ENCODE results near the gene LPGAT1.

Gene LPGAT1

DNA sequence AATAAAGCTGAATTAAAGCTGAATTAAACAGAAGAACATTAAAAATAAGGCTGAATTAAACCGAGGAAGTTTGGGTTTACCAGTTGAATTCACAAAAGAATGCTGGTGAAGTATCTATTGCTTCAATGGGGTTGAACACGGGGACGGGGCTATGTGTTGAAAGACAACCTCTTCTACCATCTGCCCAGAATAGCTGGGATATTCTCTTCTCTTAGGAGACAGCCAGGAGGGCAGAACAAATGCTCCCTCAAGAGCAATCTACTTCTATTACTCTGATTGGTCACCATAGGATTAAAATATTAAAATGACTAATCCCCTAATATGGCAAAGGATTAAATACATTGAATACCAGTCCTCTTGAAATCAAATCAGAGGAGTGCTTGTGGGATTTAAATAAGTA is 68.4 kb downstream of the LPGAT1 start:
- DNase-seq (ENCODE audit: low read depth in 2 of 2), result no peak

DNA sequence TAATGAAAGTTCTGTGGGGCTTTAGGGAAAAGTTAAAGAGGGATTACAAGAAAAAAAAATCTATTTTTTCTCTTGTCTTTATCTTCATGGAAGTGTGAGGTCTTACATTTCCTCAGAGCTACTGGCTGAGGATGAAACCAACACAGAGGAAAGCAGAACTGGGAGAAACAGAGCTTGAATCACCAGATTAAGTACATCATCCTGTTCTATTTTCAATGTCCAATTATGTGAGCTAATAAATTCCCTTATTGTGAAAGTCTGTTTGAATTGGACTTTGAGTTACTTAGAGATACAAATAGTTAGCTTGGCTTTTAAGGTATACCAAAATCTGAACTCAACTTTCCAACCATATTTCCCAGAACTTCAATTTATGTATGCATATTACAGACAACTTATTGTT is 69.2 kb downstream of the LPGAT1 start:
- no peak for DNase-seq (ENCODE audit: low read depth in 2 of 2)

DNA sequence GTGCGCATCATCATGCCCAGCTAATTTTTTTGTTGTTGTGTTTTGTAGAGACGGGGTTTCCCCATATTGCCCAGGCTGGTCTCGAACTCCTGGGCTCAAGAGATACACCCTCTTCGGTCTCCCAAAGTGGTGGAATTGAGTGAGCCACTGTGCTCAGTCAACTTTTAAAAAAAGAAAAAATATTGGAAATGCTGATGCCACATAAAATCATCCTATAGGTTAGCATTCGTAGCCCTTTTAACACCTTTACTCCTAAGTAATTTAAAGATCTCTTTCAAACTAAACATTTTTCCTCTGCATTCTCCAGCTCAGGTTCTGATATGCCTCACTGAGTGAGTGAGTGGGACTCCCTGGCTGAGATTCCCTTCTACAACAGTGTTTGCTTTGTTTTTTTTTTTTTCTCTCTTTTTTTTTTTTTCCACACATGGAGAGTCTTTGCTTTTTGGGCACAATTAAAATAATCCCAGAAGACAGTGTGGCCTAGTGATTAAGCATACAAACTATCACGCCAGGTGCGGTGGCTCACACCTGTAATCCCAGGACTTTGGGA is 74.0 kb downstream of the LPGAT1 start:
- no peak for DNase-seq (ENCODE audit: low read depth in 2 of 2)

DNA sequence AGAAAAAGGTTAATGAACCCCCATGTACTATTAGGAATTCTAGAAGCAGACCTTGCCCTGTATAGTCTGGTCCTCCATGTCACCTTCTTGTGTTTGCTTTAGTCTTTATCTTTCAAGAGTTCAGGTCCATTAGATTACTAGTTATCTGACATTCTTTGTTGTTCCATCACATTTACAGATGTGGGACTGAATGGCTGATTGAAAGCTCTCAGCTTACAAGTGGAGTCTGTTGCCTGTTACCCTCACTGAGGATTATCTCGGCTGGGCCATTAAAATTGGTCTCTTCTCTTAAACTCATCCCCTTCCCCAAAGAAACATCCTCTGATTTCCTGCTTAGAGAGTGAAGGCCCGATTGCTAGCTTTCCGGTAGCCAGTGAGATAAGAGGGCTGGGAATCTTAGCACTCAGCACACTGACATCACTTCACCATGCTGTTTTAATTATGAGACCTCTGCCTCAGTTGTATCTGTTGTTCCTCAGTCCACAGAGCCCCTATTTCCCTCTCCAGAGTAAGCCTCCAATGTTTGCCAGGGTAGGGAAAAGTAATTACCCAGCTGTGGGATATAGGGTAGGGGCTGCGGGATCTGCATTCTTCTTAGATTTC is 76.8 kb downstream of the LPGAT1 start:
- DNase-seq (ENCODE audit: low read depth in 2 of 2), result no peak

DNA sequence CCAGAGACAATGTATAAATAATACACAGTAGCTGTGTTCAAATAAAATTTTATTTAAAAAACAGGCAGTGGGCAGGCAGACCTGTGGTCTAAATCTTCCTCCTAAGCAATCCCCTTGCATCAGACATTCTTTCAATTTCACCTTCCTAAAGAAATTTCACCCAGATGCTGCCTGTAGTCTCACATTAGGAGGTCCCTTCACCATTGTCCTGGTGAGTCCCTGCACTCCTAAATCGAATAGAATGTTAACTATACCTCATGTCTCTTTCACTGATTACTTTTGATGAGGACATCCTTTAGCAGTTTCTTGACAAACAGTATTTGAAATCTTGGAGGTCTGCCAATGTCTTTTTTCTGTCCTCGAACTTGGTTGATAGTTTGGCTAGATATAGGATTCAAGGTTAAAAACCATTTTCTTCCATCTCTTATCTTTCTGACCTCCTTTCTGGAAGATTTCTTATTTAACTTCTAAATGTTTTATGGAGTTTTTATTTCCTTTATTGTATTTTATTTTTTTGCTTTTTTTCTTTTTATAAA is 77.5 kb downstream of the LPGAT1 start:
- no peak for DNase-seq (ENCODE audit: low read depth in 2 of 2)

DNA sequence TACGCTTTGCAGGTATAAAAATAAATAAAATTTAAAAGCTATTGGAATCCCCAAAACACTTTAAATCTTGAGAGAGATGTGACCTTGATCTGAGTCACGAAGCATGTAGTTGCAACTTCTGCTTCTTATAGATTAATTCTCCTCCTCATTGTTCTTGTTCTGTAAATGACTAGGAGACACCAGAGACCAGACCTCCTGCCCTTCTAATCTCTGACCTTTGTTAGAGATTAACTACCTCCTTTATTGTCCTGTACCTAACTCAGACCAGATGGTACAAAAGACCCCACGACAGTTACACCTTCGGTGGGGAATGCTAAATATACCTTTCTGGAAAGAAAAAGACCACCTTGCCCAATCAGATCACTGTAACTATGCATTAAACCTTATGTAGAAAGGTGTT is 78.2 kb downstream of the LPGAT1 start:
- DNase-seq (ENCODE audit: low read depth in 2 of 2), result no peak

DNA sequence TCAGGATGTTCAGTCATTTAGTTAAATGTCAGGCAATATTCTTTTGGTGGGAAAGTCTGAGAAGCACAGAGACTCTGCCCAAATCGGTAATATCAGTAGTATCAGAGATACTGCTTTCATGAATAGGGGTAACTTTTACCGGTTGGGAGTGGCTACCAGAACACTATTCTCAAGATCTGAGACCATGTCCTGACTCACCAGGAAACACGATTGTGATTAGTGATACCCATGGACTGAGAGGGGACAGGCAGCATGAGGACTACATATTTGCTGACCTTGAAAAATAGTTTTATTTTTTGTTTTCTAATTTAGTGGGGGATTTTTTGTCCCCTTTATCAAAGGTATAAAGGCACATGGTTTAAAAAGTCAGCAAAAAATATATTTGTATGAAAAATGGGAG is 79.1 kb downstream of the LPGAT1 start:
- DNase-seq (ENCODE audit: low read depth in 2 of 2), result no peak

DNA sequence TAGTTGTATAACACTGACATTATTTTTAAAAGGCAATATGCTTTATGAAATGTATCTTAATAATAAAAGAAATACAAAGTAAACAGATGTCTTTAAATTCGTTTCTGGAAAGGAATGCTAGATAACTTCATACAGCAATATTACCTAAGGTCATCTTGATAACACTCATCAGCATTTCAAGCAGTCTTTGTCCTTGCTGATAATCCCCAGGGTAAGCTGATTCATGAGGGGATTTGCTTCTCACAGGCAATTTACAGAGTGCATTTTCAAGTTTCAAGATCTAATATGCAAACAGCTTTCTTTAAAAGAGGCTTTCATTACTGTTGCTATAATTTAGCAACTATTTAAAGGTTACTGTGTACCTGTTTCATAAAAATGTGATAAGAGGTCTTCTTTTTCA is 80.0 kb downstream of the LPGAT1 start:
- DNase-seq (ENCODE audit: low read depth in 2 of 2), result no peak

DNA sequence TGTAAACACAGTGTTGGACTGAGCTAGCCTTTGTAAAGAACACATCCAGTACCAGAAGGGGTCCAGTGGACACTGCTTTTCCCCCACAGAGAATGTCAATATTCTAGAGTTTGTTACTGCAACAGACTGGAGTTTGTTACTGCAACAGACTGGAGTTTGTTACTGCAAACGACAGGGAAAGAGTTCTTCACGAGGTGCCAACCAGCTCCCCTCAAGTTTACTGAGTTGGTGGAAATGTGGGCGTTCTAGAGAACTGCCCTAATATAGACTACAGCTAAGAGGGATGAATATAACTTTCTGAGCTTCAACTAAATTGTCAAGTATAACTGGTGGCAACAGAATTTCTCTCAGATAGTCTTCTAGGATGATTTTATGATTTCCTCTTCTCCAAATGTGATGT is 81.3 kb downstream of the LPGAT1 start:
- no peak for DNase-seq (ENCODE audit: low read depth in 2 of 2)

DNA sequence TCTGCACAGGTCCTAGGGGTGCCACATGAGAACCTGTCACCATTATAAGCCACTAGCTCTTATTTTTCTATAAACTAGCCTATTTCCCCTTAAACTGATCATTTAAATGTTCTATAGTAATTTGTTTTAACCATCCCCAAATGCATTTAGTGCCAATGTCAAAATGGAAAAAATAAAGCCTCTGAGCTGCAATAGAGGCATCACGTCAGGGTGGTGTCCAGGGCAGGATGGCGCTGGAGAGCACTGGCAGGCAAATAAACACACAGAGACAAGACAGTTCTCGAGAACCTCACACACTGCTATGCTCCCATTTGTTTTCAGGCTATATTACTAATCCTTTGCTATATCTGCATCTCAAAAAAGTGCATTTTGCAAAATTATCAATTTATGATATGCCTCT is 81.8 kb downstream of the LPGAT1 start:
- DNase-seq (ENCODE audit: low read depth in 2 of 2), result no peak

DNA sequence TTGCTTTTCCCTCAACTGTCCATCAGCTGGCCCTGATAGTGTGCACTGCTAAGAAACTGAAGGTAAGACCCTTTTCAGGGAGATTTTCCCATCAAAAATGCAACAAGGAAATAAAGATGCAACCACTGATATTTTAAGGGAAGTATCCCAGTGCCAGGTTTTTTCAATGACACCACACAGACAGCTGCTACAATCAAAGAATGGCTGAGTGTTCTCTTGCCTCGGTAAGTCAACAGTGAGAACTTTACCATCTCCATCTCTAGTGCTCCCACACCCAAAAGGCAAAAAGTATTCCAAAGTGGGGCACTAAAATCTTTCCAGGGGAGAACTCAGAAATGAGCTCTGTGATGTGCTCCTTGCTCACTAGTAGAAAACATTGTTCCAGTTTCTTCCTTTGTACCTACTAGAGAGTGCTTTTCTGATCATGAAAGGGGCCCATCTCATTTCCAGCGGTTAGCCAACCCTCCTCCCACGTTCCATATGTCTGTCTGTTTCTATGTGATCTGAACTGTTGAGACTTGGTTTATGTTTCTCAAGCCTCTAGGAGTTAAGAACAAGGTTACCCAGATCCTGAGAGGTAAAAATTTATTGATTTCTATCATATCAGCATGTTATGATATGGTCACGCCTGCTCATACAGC is 87.6 kb downstream of the LPGAT1 start:
- DNase-seq (ENCODE audit: low read depth in 2 of 2), result no peak

DNA sequence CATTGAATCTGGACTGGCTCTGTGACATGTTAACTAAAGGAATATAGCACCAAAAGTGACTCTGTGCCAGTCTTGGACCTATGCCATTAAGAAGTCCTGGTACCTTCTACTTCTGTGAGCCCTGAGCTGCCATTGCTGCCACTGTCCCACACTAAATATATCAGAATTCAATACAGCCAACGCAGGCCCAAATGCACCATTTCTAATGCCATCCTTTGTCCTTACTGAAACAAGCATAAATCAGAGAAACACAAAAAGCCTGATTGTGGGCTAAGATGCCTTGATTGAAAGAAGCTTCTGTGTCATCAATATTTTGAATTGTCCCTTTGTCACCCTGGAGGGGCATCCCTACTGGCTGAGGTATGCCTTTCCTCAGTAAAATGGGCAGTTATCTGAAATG is 88.3 kb downstream of the LPGAT1 start:
- no peak for DNase-seq (ENCODE audit: low read depth in 2 of 2)

DNA sequence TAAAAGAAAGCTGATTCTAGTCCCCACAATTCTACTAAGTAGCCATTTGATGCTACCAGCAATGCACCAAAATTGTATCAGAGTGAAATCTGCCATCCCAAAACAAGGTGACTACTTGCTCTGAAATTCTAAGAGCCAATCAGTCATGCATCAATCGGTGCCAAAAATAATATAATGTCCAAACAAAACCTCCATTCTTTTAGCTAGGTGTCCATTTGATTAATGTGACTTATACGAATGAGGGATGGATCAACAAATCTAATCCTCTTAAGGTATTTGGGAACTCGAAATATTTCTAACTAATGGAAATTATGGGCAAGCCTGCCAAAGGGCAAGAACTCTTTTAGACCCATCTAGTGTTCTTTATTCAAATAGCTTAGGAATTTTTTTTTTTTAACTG is 88.8 kb downstream of the LPGAT1 start:
- no peak for DNase-seq (ENCODE audit: low read depth in 2 of 2)

DNA sequence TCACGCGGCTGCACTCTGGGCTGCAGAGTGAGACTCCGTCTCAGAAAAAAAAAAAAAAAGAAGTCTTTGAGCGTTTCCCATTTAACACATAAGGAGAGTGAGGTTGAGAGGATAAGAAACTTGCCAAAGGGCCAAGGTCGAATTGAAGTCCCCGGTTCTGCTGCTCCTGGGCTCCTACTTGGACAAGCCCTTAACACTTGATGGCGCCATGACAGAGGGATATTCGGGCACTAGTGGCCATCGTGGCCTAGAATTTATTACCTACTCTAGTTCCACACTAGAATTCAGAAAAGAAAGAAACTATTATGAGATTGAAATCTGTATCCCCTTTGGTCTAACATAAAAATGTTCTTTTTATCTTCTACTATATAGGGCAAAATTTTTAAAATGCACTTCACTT is 89.4 kb downstream of the LPGAT1 start:
- no peak for DNase-seq (ENCODE audit: low read depth in 2 of 2)

DNA sequence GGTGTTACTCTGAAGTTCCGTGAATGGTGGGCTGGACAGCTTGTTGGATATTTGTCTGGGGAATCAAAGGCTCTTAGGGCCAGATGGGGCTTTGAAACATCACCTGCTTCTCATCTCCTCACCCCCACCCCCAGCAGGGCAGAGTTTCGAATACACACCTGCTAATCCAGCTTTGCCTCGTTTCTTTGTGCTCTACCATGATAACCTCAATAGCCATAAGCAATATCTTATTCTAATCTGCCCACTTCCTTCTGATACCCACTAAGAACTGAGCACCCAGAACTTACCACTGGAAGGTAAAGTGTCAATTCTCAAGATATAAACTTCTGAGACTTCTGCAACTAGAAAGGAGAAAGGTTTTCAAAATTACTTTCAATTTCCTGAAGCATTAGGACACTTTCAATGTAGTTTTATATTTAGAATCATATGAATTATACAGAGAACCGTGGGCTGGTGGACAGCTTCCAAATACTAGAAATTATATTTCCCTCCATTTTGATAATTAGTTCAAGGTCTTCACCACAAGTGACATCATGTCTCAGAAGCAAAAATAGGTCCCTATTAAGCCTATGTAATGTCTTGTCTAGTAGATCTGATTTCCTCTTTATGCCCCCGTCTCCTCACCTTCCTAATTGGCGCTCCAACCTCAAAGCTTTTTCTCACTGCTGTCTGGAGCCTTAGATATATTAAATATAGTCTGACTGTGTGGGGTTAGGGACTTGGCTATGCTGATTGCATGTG is 90.7 kb downstream of the LPGAT1 start:
- DNase-seq (ENCODE audit: low read depth in 2 of 2), result no peak

DNA sequence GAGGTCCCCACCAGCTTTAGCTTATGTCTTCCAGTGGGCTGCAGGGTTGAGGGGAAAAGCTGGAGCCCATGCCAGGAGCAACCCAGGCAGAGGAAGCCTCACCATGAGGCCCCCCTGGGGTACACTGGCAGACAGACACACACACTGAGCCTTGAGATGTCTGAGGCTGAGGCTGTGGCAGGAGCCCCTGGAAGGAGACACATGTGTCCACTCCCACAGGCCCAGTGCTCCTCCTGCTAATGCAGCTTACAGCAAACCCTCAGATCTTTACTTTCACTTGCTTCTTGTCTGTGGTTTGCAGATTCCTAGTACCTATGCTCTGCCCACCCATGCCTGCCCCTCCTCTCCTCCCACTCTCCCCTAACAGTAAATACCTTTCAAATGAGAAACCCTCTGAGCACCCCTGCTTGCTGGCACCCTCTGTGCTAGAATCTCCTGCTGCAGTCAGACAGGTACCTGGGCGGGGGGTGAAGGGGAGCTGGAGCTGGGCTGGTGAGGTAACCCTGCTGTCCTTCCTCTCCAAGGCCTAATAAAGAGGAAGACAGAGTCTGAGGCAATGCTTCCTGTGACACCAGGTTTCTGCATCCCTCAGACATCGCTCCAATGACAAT is 91.8 kb downstream of the LPGAT1 start:
- DNase-seq (ENCODE audit: low read depth in 2 of 2), result no peak

DNA sequence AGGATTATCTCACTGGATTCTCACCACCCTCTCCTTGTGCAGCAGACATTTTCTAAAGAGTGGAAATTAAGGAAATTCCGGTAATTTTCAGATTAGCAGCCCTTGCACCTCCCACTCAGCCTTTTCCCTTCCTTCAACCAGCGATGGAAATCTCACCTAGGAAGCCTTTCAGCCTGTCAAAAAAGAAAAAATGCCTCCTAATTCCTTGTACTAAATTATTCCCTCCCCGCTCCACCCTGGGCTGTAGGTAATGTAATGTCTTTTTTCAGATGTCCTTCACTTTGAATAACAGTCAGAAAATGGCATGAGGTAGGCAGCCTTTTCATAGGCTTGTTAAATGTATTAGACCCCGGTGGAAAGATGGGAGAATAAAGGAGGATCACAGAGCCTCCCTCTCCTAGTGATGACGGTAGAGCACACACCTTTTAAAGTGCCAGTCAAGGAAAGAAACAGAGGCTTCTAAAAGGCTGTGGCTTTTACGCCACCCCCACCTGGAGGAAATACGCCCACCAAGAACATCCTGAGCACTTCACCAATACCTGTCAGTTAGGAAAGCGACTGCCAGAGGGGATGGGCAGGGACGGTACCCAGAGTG is 92.4 kb downstream of the LPGAT1 start:
- DNase-seq (ENCODE audit: low read depth in 2 of 2), result no peak

DNA sequence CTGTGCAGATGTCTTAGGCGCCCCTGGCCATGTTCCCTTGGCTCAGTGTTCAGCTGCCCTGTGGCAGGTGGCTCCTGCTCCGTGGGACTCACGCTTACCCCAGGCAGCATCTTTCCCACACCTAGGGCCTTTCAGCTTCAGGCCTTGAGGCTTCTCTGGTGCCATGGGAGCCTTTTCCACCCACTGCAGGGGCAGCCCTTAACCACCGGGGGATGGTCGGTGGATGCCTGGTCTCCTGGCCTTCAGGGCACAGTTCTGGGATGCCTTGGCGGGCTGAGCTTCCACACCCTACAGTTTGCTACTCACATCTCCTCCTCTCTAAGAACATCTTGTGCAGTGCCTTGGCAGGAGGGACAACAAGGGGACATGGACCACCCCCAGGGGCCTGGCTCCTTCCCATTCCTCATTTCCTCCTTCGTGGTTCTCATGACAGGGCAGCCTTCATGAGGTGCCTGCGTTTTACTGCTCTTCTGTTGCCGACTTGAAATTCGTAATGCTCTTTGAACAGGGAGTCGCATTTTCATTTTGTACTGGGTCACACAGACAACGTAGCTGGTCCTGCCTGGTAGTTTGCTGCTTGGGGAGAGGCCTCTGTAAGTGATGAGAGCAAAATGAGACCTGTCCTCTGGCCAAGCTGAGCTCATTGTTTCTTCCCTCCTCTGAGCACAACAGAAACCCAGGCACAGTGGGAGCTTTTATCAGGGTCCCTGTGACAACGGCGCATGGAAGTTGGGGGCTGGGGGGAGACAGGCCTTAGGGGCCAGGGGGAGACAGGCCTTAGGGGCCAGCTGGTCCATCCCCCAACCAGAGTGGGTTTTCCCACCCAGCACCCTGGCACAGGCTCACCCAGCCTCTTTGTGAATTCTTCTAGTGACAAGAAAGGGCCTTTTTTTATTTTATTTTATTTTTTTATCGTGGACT is 93.2 kb downstream of the LPGAT1 start:
- no peak for DNase-seq (ENCODE audit: low read depth in 2 of 2)

DNA sequence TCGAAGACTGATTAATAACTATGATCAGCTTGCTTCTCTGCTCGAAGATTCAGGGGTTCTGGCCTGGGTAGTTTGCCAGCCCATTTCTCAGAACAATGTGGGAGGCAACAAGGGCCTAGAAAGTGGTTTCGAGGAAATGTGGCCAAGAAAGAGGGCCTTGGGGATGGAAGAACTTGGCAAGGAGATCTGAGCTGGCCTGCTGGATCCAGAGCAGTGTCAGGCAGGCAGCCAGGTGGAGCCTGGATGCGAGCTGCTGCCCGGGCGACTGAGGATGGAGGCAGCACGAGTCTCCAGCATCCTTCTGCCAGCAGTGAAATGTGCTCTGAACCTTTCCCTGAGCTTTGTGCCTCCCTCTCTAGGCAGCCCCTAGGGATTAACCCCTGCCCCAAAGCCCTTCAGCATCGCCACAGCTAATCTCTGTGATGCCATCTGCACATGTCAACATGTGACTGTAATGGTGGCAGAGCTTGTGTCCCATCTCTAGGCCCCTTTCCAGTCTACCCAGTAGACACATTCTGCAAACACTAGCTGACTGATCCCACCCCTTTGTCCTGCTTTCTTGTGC is 94.1 kb downstream of the LPGAT1 start:
- DNase-seq (ENCODE audit: low read depth in 2 of 2), result no peak

All from fibroblast of skin of left quadriceps (primary cell).